Astrocyte (in vitro differentiated cells and primary cell): ENCODE measurements around the gene NTM. TPM values are rescaled to one million over a fixed set of nuclear protein-coding genes. Genes with fewer than 3 reads are reported as not detected.
A peak's percentile ranks its signal among the peaks of the same experiment; 100 is the strongest.

Experiments used
- DNase-seq: peaks from one replicate; pipeline ENCODE4 v3.0.0-alpha.2; 2010; ENCODE audit warnings: low read depth
- FAIRE-seq: peaks from 2 replicates; lab custom pipeline; 2011; peaks lifted over from hg19 to GRCh38; lab: Jason Lieb, UNC
- H2AFZ ChIP-seq: 2 replicates; pipeline ENCODE4 v1.6.0; 2012; ENCODE audit warnings: low read depth, low read length, inconsistent platforms
- H3K27ac ChIP-seq: 2 replicates; pipeline ENCODE4 v1.5.1; 2011; ENCODE audit warnings: low read depth, low read length, inconsistent platforms
- H3K27me3 ChIP-seq: 2 replicates; pipeline ENCODE4 v1.6.0; 2011; ENCODE audit warnings: low read length, inconsistent platforms; ENCODE audit not compliant: insufficient read depth
- H3K36me3 ChIP-seq: 2 replicates; pipeline ENCODE4 v1.5.1; 2011; ENCODE audit warnings: low read length, inconsistent platforms; ENCODE audit not compliant: insufficient read depth
- H3K4me1 ChIP-seq: 2 replicates; pipeline ENCODE4 v1.5.1; 2011; ENCODE audit warnings: low read length, inconsistent platforms; ENCODE audit not compliant: insufficient read depth
- H3K4me2 ChIP-seq: 2 replicates; pipeline ENCODE4 v1.6.0; 2012; ENCODE audit warnings: low read length, inconsistent platforms
- H3K4me3 ChIP-seq: 2 replicates; pipeline ENCODE4 v1.5.1; 2011; ENCODE audit warnings: low read depth, mild to moderate bottlenecking, low read length, inconsistent platforms; ENCODE audit not compliant: insufficient read depth
- H3K79me2 ChIP-seq: 2 replicates; pipeline ENCODE4 v1.6.0; 2012; ENCODE audit warnings: mild to moderate bottlenecking, low read length, inconsistent platforms; ENCODE audit not compliant: insufficient read depth
- H3K9ac ChIP-seq: 2 replicates; pipeline ENCODE4 v1.6.0; 2012; ENCODE audit warnings: mild to moderate bottlenecking, low read length, inconsistent platforms
- H3K9me3 ChIP-seq: 2 replicates; pipeline ENCODE4 v1.5.1; 2012; ENCODE audit warnings: low read depth, mild to moderate bottlenecking, low read length, inconsistent platforms; ENCODE audit not compliant: insufficient read depth
- H4K20me1 ChIP-seq: 2 replicates; pipeline ENCODE4 v1.6.0; 2012; ENCODE audit warnings: low read length, inconsistent platforms; ENCODE audit not compliant: insufficient read depth
- H3K27ac Mint-ChIP-seq: one replicate; pipeline ENCODE4 v1.8.0; 2021; ENCODE audit warnings: mild to moderate bottlenecking, mixed read lengths; ENCODE audit not compliant: unreplicated experiment
- H3K27me3 Mint-ChIP-seq: one replicate; pipeline ENCODE4 v1.8.0; 2021; ENCODE audit warnings: low read depth, mixed read lengths; ENCODE audit not compliant: unreplicated experiment
- H3K36me3 Mint-ChIP-seq: one replicate; pipeline ENCODE4 v1.8.0; 2021; ENCODE audit warnings: low read depth, mixed read lengths; ENCODE audit not compliant: unreplicated experiment
- H3K4me1 Mint-ChIP-seq: one replicate; pipeline ENCODE4 v1.8.0; 2021; ENCODE audit warnings: low read depth, mixed read lengths; ENCODE audit not compliant: unreplicated experiment
- H3K4me3 Mint-ChIP-seq: one replicate; pipeline ENCODE4 v1.8.0; 2021; ENCODE audit warnings: mild to moderate bottlenecking, moderate library complexity, mixed read lengths; ENCODE audit not compliant: unreplicated experiment
- H3K9me3 Mint-ChIP-seq: one replicate; pipeline ENCODE4 v1.8.0; 2021; ENCODE audit warnings: mild to moderate bottlenecking, mixed read lengths; ENCODE audit not compliant: unreplicated experiment
- CTCF ChIP-seq: IDR thresholded peaks from 2 replicates; pipeline ENCODE4 v1.5.1; 2011; ENCODE audit warnings: low read depth, mild to moderate bottlenecking, inconsistent platforms, low read length, moderate library complexity; ENCODE audit not compliant: insufficient read depth
- EZH2 ChIP-seq: IDR thresholded peaks from 2 replicates; pipeline ENCODE4 v1.6.1; 2012; ENCODE audit warnings: mild to moderate bottlenecking, low read length, inconsistent platforms; ENCODE audit not compliant: insufficient read depth
- total RNA-seq: library from RNA; stranded (reverse); gene quantifications from 2 replicates; pipeline ENCODE4 v1.2.1, GENCODE V29; 2021

The NTM gene
- total RNA-seq, 1 donor from 2014 or later = 98.2 TPM

- H3K79me2 ChIP-seq = peaks cover 2% of the 10 kb centered on the region
- TF ChIP-seq CTCF (no peak), EZH2 (no peak)
- H3K4me1 Mint-ChIP-seq = peaks cover 2% of the 10 kb centered on the region
- peaks cover 15% of the 10 kb centered on the region for H3K36me3 Mint-ChIP-seq
- H3K27ac ChIP-seq = no peak overlapping the region
- no peaks in the 10 kb centered on the region for H3K27me3 Mint-ChIP-seq
- no peaks in the 10 kb centered on the region for H3K27me3 ChIP-seq
- no peak overlapping the region for H3K9ac ChIP-seq
- FAIRE-seq (no peak), DNase-seq (no peak)
- no peak overlapping the region for H3K4me3 Mint-ChIP-seq
- no peaks in the 10 kb centered on the region for H3K36me3 ChIP-seq
- no peak overlapping the region for H3K4me3 ChIP-seq
- peaks cover 5% of the 10 kb centered on the region for H3K9me3 Mint-ChIP-seq
- peaks cover 59% of the 10 kb centered on the region for H4K20me1 ChIP-seq
- H3K9me3 ChIP-seq = no peaks in the 10 kb centered on the region
- no peak overlapping the region for H2AFZ ChIP-seq
- H3K4me2 ChIP-seq = no peak overlapping the region
- no peak overlapping the region for H3K27ac Mint-ChIP-seq
- H3K4me1 ChIP-seq = no peaks in the 10 kb centered on the region
Measured at GRCh38 chr11:132171031-132171430, 800.6 kb downstream of the NTM start.

GRCh38 chr11:132174362-132175255 is 804.2 kb downstream of the NTM start:
- FAIRE-seq (no peak), DNase-seq (no peak)
- H3K9me3 Mint-ChIP-seq = peaks cover 5% of the 10 kb centered on the region
- H3K4me3 Mint-ChIP-seq = no peak overlapping the region
- no peak for TF ChIP-seq EZH2
- H3K4me1 Mint-ChIP-seq = peaks cover 2% of the 10 kb centered on the region
- Histone ChIP-seq H3K9ac (no peak overlapping the region), H4K20me1 (peaks cover 65% of the 10 kb centered on the region), H3K4me1 (no peaks in the 10 kb centered on the region), H3K9me3 (no peaks in the 10 kb centered on the region), H2AFZ (no peak overlapping the region), H3K27ac (no peak overlapping the region), H3K27me3 (no peaks in the 10 kb centered on the region), H3K36me3 (no peaks in the 10 kb centered on the region), H3K79me2 (peaks cover 2% of the 10 kb centered on the region), H3K4me3 (no peak overlapping the region), H3K4me2 (no peak overlapping the region)
- H3K27ac Mint-ChIP-seq = no peak overlapping the region
- peaks cover 15% of the 10 kb centered on the region for H3K36me3 Mint-ChIP-seq
- H3K27me3 Mint-ChIP-seq = no peaks in the 10 kb centered on the region

GRCh38 chr11:132177106-132177505 is 806.7 kb downstream of the NTM start:
- Histone ChIP-seq H3K9me3 (no peaks in the 10 kb centered on the region), H3K9ac (no peak overlapping the region), H3K36me3 (no peaks in the 10 kb centered on the region), H3K4me3 (no peak overlapping the region), H3K4me1 (no peaks in the 10 kb centered on the region), H4K20me1 (peaks cover 63% of the 10 kb centered on the region), H3K27me3 (no peaks in the 10 kb centered on the region), H2AFZ (no peak overlapping the region), H3K27ac (no peak overlapping the region), H3K79me2 (no peaks in the 10 kb centered on the region), H3K4me2 (no peak overlapping the region)
- Mint-ChIP-seq H3K4me1 (peaks cover 2% of the 10 kb centered on the region), H3K27ac (no peak overlapping the region), H3K27me3 (no peaks in the 10 kb centered on the region), H3K36me3 (peaks cover 12% of the 10 kb centered on the region), H3K4me3 (no peak overlapping the region), H3K9me3 (peaks cover 5% of the 10 kb centered on the region)
- DNase-seq = peak; percentile 51
- peak; percentile 86 for FAIRE-seq
- no peak for TF ChIP-seq CTCF
- no peak for TF ChIP-seq EZH2
